Liver (tissue), 9 donors: Measurements from ENCODE around the gene FTO. TPM values are rescaled to one million over a fixed set of nuclear protein-coding genes. Genes with fewer than 3 reads are reported as not detected.

Experiments
- DNase-seq: peaks from one replicate; pipeline ENCODE4 v3.0.0-alpha.2; 2017; ENCODE audit warnings: low spot score
- H3K27ac ChIP-seq, 2 donors: one replicate each; pipeline ENCODE4 v1.7.0; 2013; ENCODE audit warnings: inconsistent platforms in 2 of 2, low read length in 2 of 2, control low read depth in 1 of 2, low read depth in 1 of 2, mild to moderate bottlenecking in 1 of 2
- H3K27me3 ChIP-seq, 4 donors: one replicate each; pipeline versions ENCODE4 v1.6.1 to v1.7.0; 2013; ENCODE audit warnings: low read length in 3 of 4, inconsistent platforms in 1 of 4, mild to moderate bottlenecking in 1 of 4, moderate library complexity in 1 of 4; ENCODE audit not compliant: control insufficient read depth in 4 of 4, insufficient read depth in 4 of 4
- H3K36me3 ChIP-seq, 4 donors: one replicate each; pipeline versions ENCODE4 v1.6.1 to v1.7.0; 2013; ENCODE audit warnings: low read length in 3 of 4, mild to moderate bottlenecking in 3 of 4, low read depth in 1 of 4, moderate library complexity in 1 of 4; ENCODE audit not compliant: control insufficient read depth in 4 of 4, insufficient read depth in 3 of 4
- H3K4me1 ChIP-seq, 4 donors: one replicate each; pipeline versions ENCODE4 v1.6.1 to v1.7.0; 2013; ENCODE audit warnings: low read length in 3 of 4, mild to moderate bottlenecking in 3 of 4, moderate library complexity in 1 of 4; ENCODE audit not compliant: control insufficient read depth in 4 of 4, insufficient read depth in 4 of 4
- H3K4me3 ChIP-seq, 3 donors: one replicate each; pipeline versions ENCODE4 v1.6.1 to v1.7.0; 2013; ENCODE audit warnings: low read length in 3 of 3, control low read depth in 1 of 3, low read depth in 1 of 3, mild to moderate bottlenecking in 1 of 3
- H3K9ac ChIP-seq, 2 donors: one replicate each; pipeline ENCODE4 v1.7.0; 2013; ENCODE audit warnings: low read length in 2 of 2, mild to moderate bottlenecking in 2 of 2, moderate library complexity in 2 of 2, control low read depth in 1 of 2, low read depth in 1 of 2
- H3K9me3 ChIP-seq, 4 donors: one replicate each; pipeline versions ENCODE4 v1.6.1 to v1.7.0; 2013; ENCODE audit warnings: low read length in 3 of 4; ENCODE audit not compliant: control insufficient read depth in 4 of 4
- CTCF ChIP-seq: fragments of 150-350 bp; IDR thresholded peaks from 2 replicates; pipeline ENCODE4 v1.5.1; 2017; ENCODE audit warnings: improper control_type of control experiment, low read depth, low read length; ENCODE audit not compliant: missing input control
- EGR1 ChIP-seq, 2 donors: IDR thresholded peaks; 2 replicates each; pipeline ENCODE4 v1.6.1; 2016 to 2018; ENCODE audit warnings: antibody characterized with exemption in 2 of 2, low read depth in 2 of 2
- FOXA1 ChIP-seq: IDR thresholded peaks from 2 replicates; pipeline ENCODE4 v1.6.1; 2016; ENCODE audit warnings: antibody characterized with exemption
- FOXA2 ChIP-seq: IDR thresholded peaks from 2 replicates; pipeline ENCODE4 v1.6.1; 2016; ENCODE audit warnings: antibody characterized with exemption
- GABPA ChIP-seq, 2 donors: IDR thresholded peaks in 1 of 2; conservative IDR thresholded peaks in 1 of 2; 2 replicates each; pipeline ENCODE4 v1.6.1; 2016; ENCODE audit warnings: antibody characterized with exemption in 2 of 2, mild to moderate bottlenecking in 1 of 2, moderate library complexity in 1 of 2
- HNF4A ChIP-seq, 2 donors: conservative IDR thresholded peaks; 2 replicates each; pipeline ENCODE4 v1.6.1; 2016; ENCODE audit warnings: antibody characterized with exemption in 2 of 2, mild to moderate bottlenecking in 2 of 2
- HNF4G ChIP-seq: IDR thresholded peaks from 2 replicates; pipeline ENCODE4 v1.6.1; 2016; ENCODE audit warnings: antibody characterized with exemption
- JUND ChIP-seq, 2 donors: IDR thresholded peaks; 2 replicates each; pipeline ENCODE4 v1.6.1; 2016; ENCODE audit warnings: antibody characterized with exemption in 2 of 2
- NR2F2 ChIP-seq: IDR thresholded peaks from 2 replicates; pipeline ENCODE4 v1.6.1; 2016; ENCODE audit warnings: antibody characterized with exemption
- RAD21 ChIP-seq, 2 donors: IDR thresholded peaks; 2 replicates each; pipeline ENCODE4 v1.6.1; 2016; ENCODE audit warnings: antibody characterized with exemption in 2 of 2, mild to moderate bottlenecking in 2 of 2
- RXRA ChIP-seq, 2 donors: IDR thresholded peaks; 2 replicates each; pipeline ENCODE4 v1.6.1; 2017 to 2018; ENCODE audit warnings: antibody characterized with exemption in 2 of 2, mild to moderate bottlenecking in 1 of 2
- SP1 ChIP-seq: IDR thresholded peaks from 2 replicates; pipeline ENCODE4 v1.6.1; 2018; ENCODE audit warnings: antibody characterized with exemption, mild to moderate bottlenecking
- TAF1 ChIP-seq: conservative IDR thresholded peaks from 2 replicates; pipeline ENCODE4 v1.6.1; 2016; ENCODE audit warnings: antibody characterized with exemption, mild to moderate bottlenecking
- YY1 ChIP-seq: IDR thresholded peaks from 2 replicates; pipeline ENCODE4 v1.6.1; 2016; ENCODE audit warnings: antibody characterized with exemption, mild to moderate bottlenecking
- WGBS: extraction: QIAGEN DNeasy Blood & Tissue Kit; methylation state at CpG from one replicate; pipeline ENCODE4 v1.1.7; 2013; 5-methylcytosine and 5-hydroxymethylcytosine counted together
- polyA plus RNA-seq, 2 donors: library from polyadenylated mRNA; stranded (reverse) in 1 of 2; unstranded in 1 of 2; fragments of 200-250 nt in 1 of 2; fragments of >200 nt in 1 of 2; fragmentation: Nextera tagmentation in 1 of 2; extraction: Ambion mirVana in 1 of 2; gene quantifications; one replicate each; pipeline versions ENCODE4 v1.2.1 to v1.2.3, GENCODE V29; 2013 to 2015
- total RNA-seq, 2 donors: library from RNA; depleted of rRNA; stranded (reverse); fragments of >200 nt; gene quantifications; one replicate each; pipeline ENCODE4 v1.2.3, GENCODE V29; 2014
- TF ChIP-seq, protein P1 (sequence below): IDR thresholded peaks from 2 replicates; pipeline ENCODE4 v1.6.1; 2016; ENCODE audit warnings: antibody characterized with exemption
- TF ChIP-seq, protein P2 (sequence below): IDR thresholded peaks from 2 replicates; pipeline ENCODE4 v1.6.1; 2016; ENCODE audit warnings: antibody characterized with exemption
- TF ChIP-seq, protein P3 (sequence below): IDR thresholded peaks from 2 replicates; pipeline ENCODE4 v1.6.1; 2016; ENCODE audit warnings: antibody characterized with exemption
- TF ChIP-seq, protein P4 (sequence below): IDR thresholded peaks from 2 replicates; pipeline ENCODE4 v1.6.1; 2016; ENCODE audit warnings: antibody characterized with exemption, mild to moderate bottlenecking
- donor health status: healthy.
- donor health status: healthy.
- donor health status: healthy.
- donor health status: healthy.
- donor health status: healthy.

FTO gene
- total and polyA plus RNA-seq, 4 donors: 12.0 to 54.2 (median 24.6) TPM

DNA sequence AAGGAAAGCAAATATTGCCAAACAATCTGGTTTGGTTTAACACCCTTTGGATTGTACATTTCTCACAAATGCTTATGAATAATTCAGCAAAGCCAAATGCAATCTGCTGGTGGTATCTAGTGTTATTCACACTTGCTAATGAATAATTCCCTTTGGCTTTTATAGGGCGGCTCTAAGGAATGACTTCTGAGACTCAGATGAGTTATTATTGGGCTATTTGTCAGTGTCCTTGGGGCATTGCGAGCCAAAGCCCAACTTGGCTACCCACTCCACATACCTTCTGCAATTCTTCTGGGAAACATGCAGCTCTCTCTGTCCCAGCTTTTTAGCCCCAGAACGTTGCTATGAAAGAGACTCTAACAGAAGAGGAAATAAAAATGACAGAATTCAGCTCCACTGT is 41.1 kb downstream of the FTO start:
- 78% methylated on average over 3 of the region's 3 CpGs for WGBS
- no peak overlapping the region for H3K27ac ChIP-seq
- TF ChIP-seq HNF4A (conservative IDR thresholded peaks at IDR 0.05): no peak
- TF ChIP-seq NR2F2: no peak
- no peak for TF ChIP-seq FOXA2
- TF ChIP-seq, protein P1, sequence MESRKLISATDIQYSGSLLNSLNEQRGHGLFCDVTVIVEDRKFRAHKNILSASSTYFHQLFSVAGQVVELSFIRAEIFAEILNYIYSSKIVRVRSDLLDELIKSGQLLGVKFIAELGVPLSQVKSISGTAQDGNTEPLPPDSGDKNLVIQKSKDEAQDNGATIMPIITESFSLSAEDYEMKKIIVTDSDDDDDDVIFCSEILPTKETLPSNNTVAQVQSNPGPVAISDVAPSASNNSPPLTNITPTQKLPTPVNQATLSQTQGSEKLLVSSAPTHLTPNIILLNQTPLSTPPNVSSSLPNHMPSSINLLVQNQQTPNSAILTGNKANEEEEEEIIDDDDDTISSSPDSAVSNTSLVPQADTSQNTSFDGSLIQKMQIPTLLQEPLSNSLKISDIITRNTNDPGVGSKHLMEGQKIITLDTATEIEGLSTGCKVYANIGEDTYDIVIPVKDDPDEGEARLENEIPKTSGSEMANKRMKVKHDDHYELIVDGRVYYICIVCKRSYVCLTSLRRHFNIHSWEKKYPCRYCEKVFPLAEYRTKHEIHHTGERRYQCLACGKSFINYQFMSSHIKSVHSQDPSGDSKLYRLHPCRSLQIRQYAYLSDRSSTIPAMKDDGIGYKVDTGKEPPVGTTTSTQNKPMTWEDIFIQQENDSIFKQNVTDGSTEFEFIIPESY: no peak
- TF ChIP-seq, protein P2, sequence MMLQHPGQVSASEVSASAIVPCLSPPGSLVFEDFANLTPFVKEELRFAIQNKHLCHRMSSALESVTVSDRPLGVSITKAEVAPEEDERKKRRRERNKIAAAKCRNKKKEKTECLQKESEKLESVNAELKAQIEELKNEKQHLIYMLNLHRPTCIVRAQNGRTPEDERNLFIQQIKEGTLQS: no peak
- TF ChIP-seq RXRA (IDR thresholded peaks at IDR 0.05): no peak
- no peak for TF ChIP-seq RAD21 (IDR thresholded peaks at IDR 0.05)
- TF ChIP-seq JUND (IDR thresholded peaks at IDR 0.05): no peak
- no peak for TF ChIP-seq EGR1 (IDR thresholded peaks at IDR 0.05; ENCODE audit: low read depth in 2 of 2)
- no peak for TF ChIP-seq GABPA (IDR thresholded peaks at IDR 0.05 in 1 of 2, conservative IDR thresholded peaks at IDR 0.05 in 1 of 2)
- no peak for TF ChIP-seq SP1
- TF ChIP-seq CTCF: no peak
- no peak overlapping the region for H3K4me3 ChIP-seq
- no peaks in the 10 kb centered on the region for H3K36me3 ChIP-seq
- H3K9me3 ChIP-seq: peaks cover 0 to 3% (median 0%) of the 10 kb centered on the region in 4 donors
- H3K9ac ChIP-seq: no peak overlapping the region
- no peaks in the 10 kb centered on the region for H3K27me3 ChIP-seq
- H3K4me1 ChIP-seq: no peaks in the 10 kb centered on the region
- DNase-seq: no peak

DNA sequence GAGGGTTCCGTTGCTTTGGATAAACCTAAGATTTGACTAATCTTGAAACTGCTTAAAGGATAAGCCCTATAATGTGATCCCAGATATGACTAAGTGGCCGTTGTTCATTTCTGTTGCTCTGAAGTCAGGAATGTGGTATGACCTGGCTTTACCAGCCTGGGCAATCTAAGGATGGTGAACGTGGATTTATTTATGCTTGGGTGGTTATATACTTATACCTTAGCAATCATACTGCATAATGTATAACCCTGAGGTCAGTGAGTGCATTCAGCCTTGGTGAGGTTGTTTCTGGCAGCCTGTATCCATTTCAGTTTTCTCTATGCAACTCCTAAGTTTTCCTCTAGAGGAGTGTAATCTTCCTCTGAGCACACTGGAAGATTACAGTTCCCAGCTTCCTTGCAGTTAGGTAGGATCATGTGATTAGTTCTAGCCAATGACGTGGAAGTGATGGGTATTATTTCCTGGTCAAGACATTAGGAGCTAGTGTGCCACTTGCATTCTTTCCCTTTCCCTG is 41.9 kb downstream of the FTO start:
- Histone ChIP-seq H3K9me3 (peaks cover 0 to 3% (median 0%) of the 10 kb centered on the region in 4 donors), H3K27ac (no peak overlapping the region), H3K27me3 (no peaks in the 10 kb centered on the region), H3K4me3 (no peak overlapping the region), H3K36me3 (no peaks in the 10 kb centered on the region), H3K9ac (no peak overlapping the region), H3K4me1 (no peaks in the 10 kb centered on the region)
- DNase-seq: no peak
- TF ChIP-seq CTCF (no peak), HNF4G (no peak), RAD21 (IDR thresholded peaks at IDR 0.05) (no peak), FOXA2 (no peak), EGR1 (IDR thresholded peaks at IDR 0.05; ENCODE audit: low read depth in 2 of 2) (no peak), JUND (IDR thresholded peaks at IDR 0.05) (no peak), NR2F2 (no peak), GABPA (IDR thresholded peaks at IDR 0.05 in 1 of 2, conservative IDR thresholded peaks at IDR 0.05 in 1 of 2) (no peak), FOXA1 (no peak), HNF4A (conservative IDR thresholded peaks at IDR 0.05) (no peak), RXRA (IDR thresholded peaks at IDR 0.05) (no peak), YY1 (no peak), SP1 (no peak), TAF1 (no peak)
- TF ChIP-seq, protein P1: no peak
- TF ChIP-seq, protein P2: no peak
- TF ChIP-seq, protein P3, sequence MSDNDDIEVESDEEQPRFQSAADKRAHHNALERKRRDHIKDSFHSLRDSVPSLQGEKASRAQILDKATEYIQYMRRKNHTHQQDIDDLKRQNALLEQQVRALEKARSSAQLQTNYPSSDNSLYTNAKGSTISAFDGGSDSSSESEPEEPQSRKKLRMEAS: no peak
- TF ChIP-seq, protein P4, sequence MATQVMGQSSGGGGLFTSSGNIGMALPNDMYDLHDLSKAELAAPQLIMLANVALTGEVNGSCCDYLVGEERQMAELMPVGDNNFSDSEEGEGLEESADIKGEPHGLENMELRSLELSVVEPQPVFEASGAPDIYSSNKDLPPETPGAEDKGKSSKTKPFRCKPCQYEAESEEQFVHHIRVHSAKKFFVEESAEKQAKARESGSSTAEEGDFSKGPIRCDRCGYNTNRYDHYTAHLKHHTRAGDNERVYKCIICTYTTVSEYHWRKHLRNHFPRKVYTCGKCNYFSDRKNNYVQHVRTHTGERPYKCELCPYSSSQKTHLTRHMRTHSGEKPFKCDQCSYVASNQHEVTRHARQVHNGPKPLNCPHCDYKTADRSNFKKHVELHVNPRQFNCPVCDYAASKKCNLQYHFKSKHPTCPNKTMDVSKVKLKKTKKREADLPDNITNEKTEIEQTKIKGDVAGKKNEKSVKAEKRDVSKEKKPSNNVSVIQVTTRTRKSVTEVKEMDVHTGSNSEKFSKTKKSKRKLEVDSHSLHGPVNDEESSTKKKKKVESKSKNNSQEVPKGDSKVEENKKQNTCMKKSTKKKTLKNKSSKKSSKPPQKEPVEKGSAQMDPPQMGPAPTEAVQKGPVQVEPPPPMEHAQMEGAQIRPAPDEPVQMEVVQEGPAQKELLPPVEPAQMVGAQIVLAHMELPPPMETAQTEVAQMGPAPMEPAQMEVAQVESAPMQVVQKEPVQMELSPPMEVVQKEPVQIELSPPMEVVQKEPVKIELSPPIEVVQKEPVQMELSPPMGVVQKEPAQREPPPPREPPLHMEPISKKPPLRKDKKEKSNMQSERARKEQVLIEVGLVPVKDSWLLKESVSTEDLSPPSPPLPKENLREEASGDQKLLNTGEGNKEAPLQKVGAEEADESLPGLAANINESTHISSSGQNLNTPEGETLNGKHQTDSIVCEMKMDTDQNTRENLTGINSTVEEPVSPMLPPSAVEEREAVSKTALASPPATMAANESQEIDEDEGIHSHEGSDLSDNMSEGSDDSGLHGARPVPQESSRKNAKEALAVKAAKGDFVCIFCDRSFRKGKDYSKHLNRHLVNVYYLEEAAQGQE: no peak
- WGBS: 67% methylated on average over 4 of the region's 4 CpGs
